ENCODE results near the gene PGLYRP4. TPM values are rescaled to one million over a fixed set of nuclear protein-coding genes. Genes with fewer than 3 reads are reported as not detected.

Gene PGLYRP4
- total and polyA plus RNA-seq, 12 donors = not detected

DNA sequence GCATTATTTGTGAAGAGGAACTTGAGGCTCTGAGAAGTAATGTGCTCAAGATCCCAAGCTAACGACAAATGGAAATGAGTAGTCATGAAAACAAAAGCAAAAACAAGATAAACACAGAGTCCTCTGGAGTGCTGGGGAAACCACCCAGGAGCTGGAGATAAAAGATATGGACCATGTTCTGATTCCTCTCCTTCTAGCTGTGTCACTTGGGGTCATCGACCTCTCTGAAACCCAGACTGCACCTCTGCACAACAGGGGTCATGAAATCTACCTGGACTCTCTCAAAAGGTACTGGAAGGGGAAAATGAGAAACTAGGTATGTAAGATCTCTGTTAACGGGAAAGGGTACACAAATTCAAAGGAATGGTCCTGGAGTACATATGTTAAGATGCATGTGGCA lies 6.5 kb downstream of the PGLYRP4 start:
- peaks cover 0 to 34% (median 21%) of the 10 kb centered on the region in 7 donors for H3K27me3 ChIP-seq
- H3K36me3 ChIP-seq = no peaks in the 10 kb centered on the region
- H3K9me3 ChIP-seq = no peaks in the 10 kb centered on the region
- H3K4me1 ChIP-seq = peaks cover 0 to 17% (median 0%) of the 10 kb centered on the region in 9 donors
- TF ChIP-seq, protein P1, sequence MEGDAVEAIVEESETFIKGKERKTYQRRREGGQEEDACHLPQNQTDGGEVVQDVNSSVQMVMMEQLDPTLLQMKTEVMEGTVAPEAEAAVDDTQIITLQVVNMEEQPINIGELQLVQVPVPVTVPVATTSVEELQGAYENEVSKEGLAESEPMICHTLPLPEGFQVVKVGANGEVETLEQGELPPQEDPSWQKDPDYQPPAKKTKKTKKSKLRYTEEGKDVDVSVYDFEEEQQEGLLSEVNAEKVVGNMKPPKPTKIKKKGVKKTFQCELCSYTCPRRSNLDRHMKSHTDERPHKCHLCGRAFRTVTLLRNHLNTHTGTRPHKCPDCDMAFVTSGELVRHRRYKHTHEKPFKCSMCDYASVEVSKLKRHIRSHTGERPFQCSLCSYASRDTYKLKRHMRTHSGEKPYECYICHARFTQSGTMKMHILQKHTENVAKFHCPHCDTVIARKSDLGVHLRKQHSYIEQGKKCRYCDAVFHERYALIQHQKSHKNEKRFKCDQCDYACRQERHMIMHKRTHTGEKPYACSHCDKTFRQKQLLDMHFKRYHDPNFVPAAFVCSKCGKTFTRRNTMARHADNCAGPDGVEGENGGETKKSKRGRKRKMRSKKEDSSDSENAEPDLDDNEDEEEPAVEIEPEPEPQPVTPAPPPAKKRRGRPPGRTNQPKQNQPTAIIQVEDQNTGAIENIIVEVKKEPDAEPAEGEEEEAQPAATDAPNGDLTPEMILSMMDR (IDR thresholded peaks at IDR 0.05) = no peak
- ATAC-seq (no peak), DNase-seq (no peak)
- H3K4me3 ChIP-seq = no peak overlapping the region
- WGBS, 2 donors = 58 to 67% methylated on average over 3 of the region's 3 CpGs
- intact Hi-C loops (cut with DNase I) = no loop called here
- no peak overlapping the region for H3K27ac ChIP-seq

DNA sequence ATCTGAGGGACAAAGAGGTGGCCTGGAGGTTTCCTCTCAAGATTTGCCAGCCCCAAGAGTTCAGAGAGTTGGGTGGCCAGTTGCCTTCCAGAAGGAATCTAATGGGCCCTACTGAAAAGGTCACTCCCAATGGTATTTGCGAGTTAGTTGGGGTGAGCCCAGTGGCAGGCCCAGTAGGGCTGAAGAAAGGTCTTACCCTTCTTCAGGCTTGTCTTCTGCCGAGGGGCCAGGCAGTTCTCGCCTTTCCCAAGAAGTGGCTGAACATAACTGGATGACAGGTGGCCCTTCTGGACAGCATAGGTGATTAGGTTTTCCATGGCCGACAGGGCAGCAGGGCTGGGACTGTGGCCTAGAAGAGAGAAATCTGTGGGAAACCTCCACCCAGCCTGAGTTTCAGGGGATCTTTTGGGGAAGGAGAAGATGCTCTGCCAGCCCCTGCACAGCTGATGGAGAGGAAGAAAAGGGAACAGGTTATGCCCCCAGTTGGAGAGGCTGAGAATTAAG lies 7.2 kb downstream of the PGLYRP4 start:
- H3K9me3 ChIP-seq = no peaks in the 10 kb centered on the region
- peaks cover 0 to 17% (median 0%) of the 10 kb centered on the region in 9 donors for H3K4me1 ChIP-seq
- ATAC-seq (no peak), DNase-seq (no peak)
- no peak overlapping the region for H3K4me3 ChIP-seq
- intact Hi-C loops (cut with DNase I) = no loop called here
- no peaks in the 10 kb centered on the region for H3K36me3 ChIP-seq
- 89 to 92% methylated on average over 4 of the region's 4 CpGs for WGBS, 2 donors
- TF ChIP-seq, protein P1 (IDR thresholded peaks at IDR 0.05) = no peak
- no peak overlapping the region for H3K27ac ChIP-seq
- peaks cover 0 to 29% (median 15%) of the 10 kb centered on the region in 7 donors for H3K27me3 ChIP-seq

- no peaks in the 10 kb centered on the region for H3K9me3 ChIP-seq
- peaks cover 0 to 18% (median 10%) of the 10 kb centered on the region in 7 donors for H3K27me3 ChIP-seq
- H3K27ac ChIP-seq = no peak overlapping the region
- 89 to 95% methylated on average over 10 of the region's 10 CpGs for WGBS, 2 donors
- TF ChIP-seq, protein P1 (IDR thresholded peaks at IDR 0.05) = no peak
- DNase-seq = no peak
- H3K4me3 ChIP-seq = no peak overlapping the region
- H3K4me1 ChIP-seq = peaks cover 0 to 14% (median 0%) of the 10 kb centered on the region in 9 donors
- H3K36me3 ChIP-seq = no peaks in the 10 kb centered on the region
- intact Hi-C loops (cut with DNase I) = no loop called here
- no peak for ATAC-seq
Observed at GRCh38 chr1:153340356-153340755, 8.3 kb downstream of the PGLYRP4 start.

DNA sequence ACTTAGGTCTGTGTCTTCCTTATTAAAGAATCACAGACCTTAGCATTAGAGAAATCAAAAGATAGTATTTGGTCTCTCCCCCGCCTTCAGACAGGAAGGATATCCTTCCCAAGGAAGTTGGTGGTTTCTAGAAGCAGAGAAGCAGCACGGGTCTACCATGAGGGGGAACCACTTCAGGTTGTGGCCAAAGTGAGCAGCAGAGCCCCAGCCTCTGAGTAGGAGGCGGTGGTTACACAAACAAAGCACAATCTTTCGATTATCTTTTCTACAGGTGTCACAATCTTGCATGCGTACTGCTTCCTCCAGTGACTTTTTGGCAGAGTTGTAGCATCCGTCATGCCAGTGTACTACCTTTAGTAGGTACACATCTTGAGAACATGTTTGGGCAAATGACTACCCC lies 8.8 kb downstream of the PGLYRP4 start:
- TF ChIP-seq, protein P1 (IDR thresholded peaks at IDR 0.05) = no peak
- intact Hi-C loops (cut with DNase I) = no loop called here
- 68 to 80% methylated on average over 6 of the region's 6 CpGs for WGBS, 2 donors
- Histone ChIP-seq H3K4me3 (no peak overlapping the region), H3K27ac (no peak overlapping the region), H3K27me3 (peaks cover 0 to 13% (median 7%) of the 10 kb centered on the region in 7 donors), H3K4me1 (peaks cover 0 to 9% (median 0%) of the 10 kb centered on the region in 9 donors), H3K36me3 (no peaks in the 10 kb centered on the region), H3K9me3 (no peaks in the 10 kb centered on the region)
- DNase-seq = no peak
- no peak for ATAC-seq

Measured in heart right ventricle (tissue), 16 donors.